IPS-20b (cell line): Measurements from ENCODE around the gene FANK1.

Experiments used
- H3K27ac ChIP-seq: one replicate; pipeline ENCODE4 v1.5.1; 2013; ENCODE audit warnings: low read length
- H3K27me3 ChIP-seq: 2 replicates; pipeline ENCODE4 v1.6.1; 2013; ENCODE audit warnings: mild to moderate bottlenecking, low read length, inconsistent platforms; ENCODE audit not compliant: insufficient read depth
- H3K36me3 ChIP-seq: 2 replicates; pipeline ENCODE4 v1.6.1; 2013; ENCODE audit warnings: low read depth, mild to moderate bottlenecking, inconsistent platforms, low read length, moderate library complexity; ENCODE audit not compliant: insufficient read depth
- H3K4me1 ChIP-seq: 2 replicates; pipeline ENCODE4 v1.6.1; 2013; ENCODE audit warnings: mild to moderate bottlenecking, control low read depth, inconsistent platforms, low read length, moderate library complexity; ENCODE audit not compliant: insufficient read depth
- H3K4me3 ChIP-seq: 2 replicates; pipeline ENCODE4 v1.5.1; 2013; ENCODE audit warnings: mild to moderate bottlenecking, low read length, inconsistent platforms
- H3K9ac ChIP-seq: 2 replicates; pipeline ENCODE4 v1.6.1; 2013; ENCODE audit warnings: low read depth, mild to moderate bottlenecking, inconsistent platforms, low read length, moderate library complexity
- H3K9me3 ChIP-seq: 2 replicates; pipeline ENCODE4 v1.6.1; 2013; ENCODE audit warnings: mild to moderate bottlenecking, low read depth, low read length, inconsistent platforms; ENCODE audit not compliant: insufficient read depth

The FANK1 gene

DNA sequence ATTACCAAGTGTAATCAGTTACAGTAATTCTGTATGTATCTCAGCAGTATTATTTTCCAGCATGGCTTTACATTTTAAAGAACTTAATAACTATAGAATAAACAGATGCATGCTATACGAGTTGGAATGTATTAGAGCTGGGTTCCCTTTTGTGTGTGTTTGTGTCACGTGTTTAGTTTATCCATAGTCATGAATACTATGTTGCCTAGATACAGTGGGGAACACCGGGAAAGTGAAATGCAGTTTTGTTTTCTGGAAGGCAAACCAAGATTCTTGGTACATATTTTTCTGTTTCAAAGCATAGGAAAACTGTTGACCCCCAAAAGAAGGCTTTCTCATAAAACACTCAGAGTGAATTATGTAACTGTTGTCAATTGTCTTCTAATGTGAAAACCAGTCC, 119.0 kb downstream of the FANK1 start:
- Histone ChIP-seq H3K4me3 (no peak overlapping the region), H3K27me3 (no peaks in the 10 kb centered on the region), H3K9ac (no peak overlapping the region), H3K36me3 (no peaks in the 10 kb centered on the region), H3K9me3 (no peaks in the 10 kb centered on the region), H3K27ac (no peak overlapping the region), H3K4me1 (0 out of 2 replicates have a peak, but pooled peaks cover 4% of the 10 kb centered on the region)

DNA sequence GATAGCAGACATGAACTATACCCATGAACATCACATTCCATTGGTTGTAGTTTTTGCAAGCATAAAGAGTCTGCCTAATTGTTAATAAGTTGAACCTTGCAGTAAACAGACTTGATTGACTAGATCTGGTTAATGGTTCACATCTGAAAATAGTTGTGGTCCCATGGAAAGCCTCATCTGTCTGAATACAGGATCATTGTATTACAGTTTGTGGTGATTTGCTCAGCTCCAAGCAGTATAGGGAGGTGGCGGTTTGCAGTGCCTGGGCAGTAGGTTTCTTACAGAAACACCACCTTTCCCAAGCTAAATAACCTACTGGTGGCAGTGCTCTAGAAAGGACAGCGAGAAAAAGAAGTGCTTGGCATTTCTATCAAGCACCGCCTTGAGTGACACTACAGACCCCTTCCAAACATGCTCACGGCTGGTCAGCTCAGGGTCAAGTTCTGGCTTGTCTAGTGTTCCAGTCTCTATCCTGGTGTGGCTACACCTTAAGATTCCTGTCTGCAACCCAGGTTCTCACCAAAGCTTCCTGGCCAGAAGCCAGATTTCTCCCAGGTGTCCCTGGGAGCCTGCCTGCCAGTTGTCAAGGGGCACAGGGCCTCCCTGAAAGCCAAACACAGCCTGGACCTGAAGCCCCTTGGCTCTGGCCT, 119.9 kb downstream of the FANK1 start:
- Histone ChIP-seq H3K27ac (no peak overlapping the region), H3K4me1 (0 out of 2 replicates have a peak, but pooled peaks cover 4% of the 10 kb centered on the region), H3K27me3 (no peaks in the 10 kb centered on the region), H3K36me3 (no peaks in the 10 kb centered on the region), H3K9ac (no peak overlapping the region), H3K9me3 (no peaks in the 10 kb centered on the region), H3K4me3 (no peak overlapping the region)

DNA sequence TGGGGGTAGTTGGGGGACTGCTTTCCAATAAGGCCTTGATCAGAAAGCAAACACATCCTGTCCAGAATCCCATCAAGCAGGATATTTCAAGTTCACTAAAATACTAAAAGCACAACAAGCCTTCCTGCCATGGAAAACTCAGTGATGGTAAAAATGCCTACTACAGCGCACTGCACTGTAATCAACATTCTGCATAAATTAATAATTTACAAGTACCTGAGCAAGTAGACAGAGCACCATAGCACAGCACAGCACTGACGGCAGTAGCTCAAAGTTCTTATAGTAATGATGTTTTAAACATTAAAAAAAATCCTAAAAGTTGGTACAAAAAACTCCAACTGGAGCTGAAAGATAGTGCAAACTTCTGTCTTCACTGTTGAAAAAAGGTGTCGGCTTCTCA, 120.5 kb downstream of the FANK1 start:
- no peak overlapping the region for H3K4me3 ChIP-seq
- no peaks in the 10 kb centered on the region for H3K27me3 ChIP-seq
- H3K4me1 ChIP-seq: 0 out of 2 replicates have a peak, but pooled peaks cover 4% of the 10 kb centered on the region
- no peaks in the 10 kb centered on the region for H3K9me3 ChIP-seq
- H3K27ac ChIP-seq: no peak overlapping the region
- H3K36me3 ChIP-seq: no peaks in the 10 kb centered on the region
- H3K9ac ChIP-seq: no peak overlapping the region

DNA sequence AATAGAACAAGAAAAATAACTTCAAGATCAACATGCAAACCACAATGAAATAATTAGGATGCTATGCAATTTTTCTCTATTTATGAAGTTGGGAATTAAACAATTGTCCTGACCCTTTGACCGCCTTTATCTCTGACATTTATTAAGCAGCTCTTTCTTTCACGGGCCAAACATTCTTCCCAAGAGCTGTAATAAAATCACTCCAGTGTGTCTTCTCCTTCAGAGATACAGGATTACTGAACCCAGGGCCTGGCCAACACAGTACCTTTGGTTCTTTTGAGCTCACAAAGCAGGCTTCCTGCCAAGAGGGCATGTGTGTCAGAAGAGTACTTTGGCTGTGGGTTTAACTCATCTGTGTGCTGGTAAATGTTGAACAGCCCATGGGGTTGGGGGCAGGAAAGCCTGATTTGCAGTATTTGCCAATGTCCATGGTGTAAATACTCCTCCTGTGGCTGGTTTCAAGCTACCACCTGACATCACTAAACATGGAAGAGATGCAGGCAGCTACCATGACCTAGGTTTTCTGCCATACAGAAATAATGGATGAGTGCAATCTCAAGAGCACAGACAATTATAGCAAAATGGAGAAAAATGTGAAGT, 121.7 kb downstream of the FANK1 start:
- Histone ChIP-seq H3K9me3 (no peaks in the 10 kb centered on the region), H3K4me1 (0 out of 2 replicates have a peak, but pooled peaks cover 4% of the 10 kb centered on the region), H3K4me3 (no peak overlapping the region), H3K27ac (no peak overlapping the region), H3K27me3 (no peaks in the 10 kb centered on the region), H3K9ac (no peak overlapping the region), H3K36me3 (no peaks in the 10 kb centered on the region)

DNA sequence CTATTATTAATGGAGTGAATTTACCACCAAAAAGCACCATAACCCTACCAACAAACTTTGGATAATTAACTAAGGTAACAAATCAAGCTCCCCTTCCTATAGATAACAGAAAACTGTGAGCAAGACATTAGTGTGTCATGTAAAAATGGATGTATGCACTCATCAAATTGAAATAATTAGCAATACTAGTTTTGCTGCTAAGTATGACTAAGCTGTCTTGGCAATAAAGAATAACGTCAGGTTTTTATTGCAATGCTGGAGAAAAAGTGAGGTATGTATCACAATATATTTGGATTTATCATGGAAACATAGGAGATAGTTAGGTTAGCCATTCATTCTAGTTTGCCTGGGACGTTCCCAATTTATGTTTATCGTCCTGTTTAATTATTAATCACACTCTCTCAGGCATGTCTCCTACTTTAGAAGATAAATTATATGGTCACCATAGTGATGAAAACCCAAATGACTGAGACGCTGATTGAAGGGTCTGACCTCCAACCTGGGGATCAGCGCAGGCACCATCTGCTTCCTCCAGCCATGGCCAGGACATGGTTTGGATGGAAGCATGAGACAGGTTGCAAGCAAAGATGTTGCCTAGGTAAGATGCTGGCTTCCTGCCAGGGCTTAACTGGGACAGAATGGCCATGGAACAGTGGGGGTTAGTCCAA, 125.6 kb downstream of the FANK1 start:
- H3K9ac ChIP-seq: no peak overlapping the region
- H3K36me3 ChIP-seq: no peaks in the 10 kb centered on the region
- H3K4me1 ChIP-seq: no peaks in the 10 kb centered on the region
- no peak overlapping the region for H3K27ac ChIP-seq
- H3K9me3 ChIP-seq: no peaks in the 10 kb centered on the region
- no peak overlapping the region for H3K4me3 ChIP-seq
- H3K27me3 ChIP-seq: no peaks in the 10 kb centered on the region

DNA sequence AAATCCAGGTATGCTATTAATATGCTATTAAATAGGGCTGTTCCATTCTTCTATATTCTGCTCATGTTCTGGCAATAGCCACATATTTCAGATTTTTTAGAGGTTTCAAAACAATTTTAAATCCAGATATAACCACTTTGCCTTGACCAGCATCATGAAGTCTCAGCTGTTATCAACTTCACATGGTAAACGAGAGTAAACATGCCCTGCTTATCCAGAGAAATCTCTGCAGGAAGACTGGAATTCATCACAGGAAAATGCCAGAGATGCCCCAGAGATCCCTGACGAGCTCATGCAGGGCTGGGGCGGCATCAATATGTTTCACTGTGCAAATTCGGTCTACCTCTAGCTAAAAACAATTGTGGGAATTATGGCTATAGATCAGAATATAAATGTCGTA, 126.5 kb downstream of the FANK1 start:
- Histone ChIP-seq H3K9ac (no peak overlapping the region), H3K9me3 (peaks cover 5% of the 10 kb centered on the region), H3K4me1 (no peaks in the 10 kb centered on the region), H3K36me3 (no peaks in the 10 kb centered on the region), H3K27ac (no peak overlapping the region), H3K27me3 (no peaks in the 10 kb centered on the region), H3K4me3 (no peak overlapping the region)

DNA sequence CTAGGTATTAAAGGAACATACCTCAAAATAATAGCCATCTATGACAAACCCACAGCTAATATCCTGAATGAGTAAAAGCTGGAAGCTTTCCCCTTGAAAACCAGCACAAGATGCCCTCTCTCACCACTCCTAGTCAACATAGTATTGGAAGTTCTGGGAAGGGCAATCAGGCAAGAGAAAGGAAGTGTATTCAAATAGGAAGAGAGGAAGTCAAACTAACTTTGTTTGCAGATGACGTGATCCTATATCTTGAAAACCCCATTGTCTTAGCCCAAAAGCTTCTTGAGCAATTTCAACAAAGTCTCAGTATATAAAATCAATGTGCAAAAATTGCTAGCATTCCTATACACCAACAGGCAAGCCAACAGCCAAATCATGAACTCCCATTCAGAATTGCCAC, 131.3 kb downstream of the FANK1 start:
- Histone ChIP-seq H3K9ac (no peak overlapping the region), H3K36me3 (no peaks in the 10 kb centered on the region), H3K4me3 (no peak overlapping the region), H3K27me3 (no peaks in the 10 kb centered on the region), H3K9me3 (peaks cover 16% of the 10 kb centered on the region), H3K27ac (no peak overlapping the region), H3K4me1 (no peaks in the 10 kb centered on the region)

DNA sequence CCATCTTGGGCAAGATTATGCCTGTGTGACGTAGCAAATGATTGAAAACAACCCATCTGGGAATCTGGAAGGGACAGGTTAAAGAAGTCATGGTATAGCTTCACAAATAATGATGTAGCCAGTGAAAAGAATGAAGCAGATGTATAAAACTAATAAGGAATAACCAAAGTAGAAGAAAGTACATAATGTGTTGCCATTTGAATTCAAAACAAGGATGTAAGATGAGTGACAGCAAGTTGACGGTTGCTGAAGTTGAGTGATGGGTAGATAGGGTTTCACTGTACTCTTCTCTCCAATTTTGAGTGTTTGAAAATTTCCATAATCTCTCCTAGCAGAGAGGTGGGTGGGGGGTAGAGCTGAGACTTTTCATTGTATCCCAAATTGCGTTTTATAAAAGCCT, 133.6 kb downstream of the FANK1 start:
- H3K4me1 ChIP-seq: no peaks in the 10 kb centered on the region
- no peak overlapping the region for H3K27ac ChIP-seq
- no peaks in the 10 kb centered on the region for H3K36me3 ChIP-seq
- H3K27me3 ChIP-seq: no peaks in the 10 kb centered on the region
- H3K9me3 ChIP-seq: peaks cover 19% of the 10 kb centered on the region
- H3K9ac ChIP-seq: no peak overlapping the region
- no peak overlapping the region for H3K4me3 ChIP-seq

DNA sequence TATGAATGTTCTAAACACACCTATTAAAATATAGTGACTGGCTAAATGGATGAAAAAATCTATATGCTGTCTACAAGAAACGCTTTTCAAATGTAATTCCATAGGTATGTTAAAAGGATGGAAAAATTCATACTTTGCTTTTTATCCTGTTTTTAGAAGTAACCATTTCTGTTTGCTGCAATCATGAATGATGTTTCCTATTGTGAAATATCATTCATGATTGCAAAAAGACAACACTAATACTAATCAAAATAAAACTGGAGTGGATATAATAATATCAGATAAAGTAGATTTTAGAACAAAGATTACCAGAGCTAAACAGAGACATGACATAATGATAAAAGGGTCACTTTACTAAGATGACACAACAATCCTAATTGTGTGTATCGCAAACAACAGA, 138.2 kb downstream of the FANK1 start:
- no peak overlapping the region for H3K27ac ChIP-seq
- no peak overlapping the region for H3K4me3 ChIP-seq
- no peak overlapping the region for H3K9ac ChIP-seq
- H3K36me3 ChIP-seq: no peaks in the 10 kb centered on the region
- H3K27me3 ChIP-seq: no peaks in the 10 kb centered on the region
- H3K4me1 ChIP-seq: no peaks in the 10 kb centered on the region; the same call in 1 of the 2 replicates
- H3K9me3 ChIP-seq: peaks cover 3% of the 10 kb centered on the region; the same call in 1 of the 2 replicates

DNA sequence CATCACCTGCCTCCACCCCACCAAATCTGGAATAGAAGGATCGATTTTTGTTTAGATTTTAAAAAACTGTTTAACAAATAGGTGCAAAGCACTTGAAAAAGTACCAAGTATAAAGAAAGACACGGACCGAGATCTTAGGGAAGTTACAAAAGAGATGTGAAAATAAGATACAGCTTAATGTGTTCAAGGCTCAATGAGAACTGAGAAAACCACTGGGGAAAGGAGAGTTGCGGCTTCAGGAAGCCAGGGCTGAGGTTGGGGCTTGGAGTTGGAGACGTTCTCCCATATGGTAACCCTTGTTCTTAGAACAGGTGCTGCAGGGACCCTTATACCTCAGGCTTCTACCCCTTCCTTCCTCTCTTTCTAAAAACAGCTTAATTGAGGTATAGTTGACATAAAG, 140.2 kb downstream of the FANK1 start:
- H3K9ac ChIP-seq: no peak overlapping the region
- H3K4me3 ChIP-seq: no peak overlapping the region
- peaks cover 2% of the 10 kb centered on the region for H3K4me1 ChIP-seq
- no peaks in the 10 kb centered on the region for H3K36me3 ChIP-seq
- peaks cover 3% of the 10 kb centered on the region; the same call in 1 of the 2 replicates for H3K9me3 ChIP-seq
- no peak overlapping the region for H3K27ac ChIP-seq
- no peaks in the 10 kb centered on the region for H3K27me3 ChIP-seq

DNA sequence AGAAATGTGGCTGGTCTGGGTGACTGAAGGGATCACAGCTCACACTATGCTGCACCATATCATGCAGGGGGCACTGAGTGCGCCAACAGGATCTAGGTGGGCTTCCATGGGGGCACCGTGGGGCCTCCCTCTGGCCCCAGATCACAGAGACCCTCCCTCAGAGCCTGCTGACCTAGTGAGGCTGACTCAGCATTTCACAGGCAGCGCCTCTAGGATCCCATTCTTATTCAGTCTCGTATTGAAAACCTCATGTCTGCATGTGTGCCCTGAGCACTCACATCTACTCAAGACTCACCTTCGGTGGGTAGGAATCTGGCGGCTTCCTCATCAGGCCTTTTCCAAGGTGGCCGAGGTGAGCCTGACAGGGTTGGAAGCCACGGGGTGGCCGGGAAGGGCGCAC, 141.6 kb downstream of the FANK1 start:
- no peak overlapping the region for H3K9ac ChIP-seq
- no peaks in the 10 kb centered on the region for H3K36me3 ChIP-seq
- no peak overlapping the region for H3K27ac ChIP-seq
- peaks cover 7% of the 10 kb centered on the region for H3K4me1 ChIP-seq
- H3K4me3 ChIP-seq: no peak overlapping the region
- H3K9me3 ChIP-seq: peaks cover 3% of the 10 kb centered on the region; the same call in 1 of the 2 replicates
- H3K27me3 ChIP-seq: no peaks in the 10 kb centered on the region

DNA sequence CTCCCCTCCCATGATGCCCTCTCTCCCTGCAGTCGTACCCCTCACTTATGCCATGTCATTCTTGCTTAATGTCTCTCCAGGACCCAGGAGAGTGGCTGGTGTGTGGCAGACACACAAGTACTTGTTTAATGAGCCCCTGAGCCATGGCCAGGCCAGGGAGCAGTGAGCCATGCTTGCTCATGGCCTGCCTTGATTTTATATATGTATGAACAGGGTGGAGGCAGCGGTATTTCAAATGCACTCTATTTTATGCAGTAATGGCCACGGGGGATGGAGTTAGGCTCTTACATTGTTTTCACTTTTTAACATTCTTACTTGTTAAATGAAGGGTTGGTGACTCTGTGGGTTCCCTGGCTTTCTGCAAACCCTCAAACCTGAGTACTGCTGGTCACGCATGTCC, 144.8 kb downstream of the FANK1 start:
- Histone ChIP-seq H3K9me3 (no peaks in the 10 kb centered on the region), H3K27me3 (no peaks in the 10 kb centered on the region), H3K27ac (no peak overlapping the region), H3K9ac (no peak overlapping the region), H3K4me1 (peaks cover 7% of the 10 kb centered on the region), H3K36me3 (no peaks in the 10 kb centered on the region), H3K4me3 (no peak overlapping the region)
